Psoas muscle (tissue), 8 donors: ENCODE measurements around the gene ASNS. TPM values are rescaled to one million over a fixed set of nuclear protein-coding genes. Genes with fewer than 3 reads are reported as not detected.

Source experiments
- ATAC-seq, 4 donors: fragments of 200-7000 bp; cut with Tn5 transposase; one replicate each; pipeline ENCODE4 v1.9.1; 2020; ENCODE audit warnings: moderate library complexity in 3 of 4, mild to moderate bottlenecking in 2 of 4
- DNase-seq, 2 donors: peaks; one replicate each; pipeline ENCODE4 v3.0.0-alpha.2; 2020
- H3K27ac ChIP-seq: fragments of 200-600 bp; one replicate; pipeline ENCODE4 v1.8.0; 2022
- H3K27me3 ChIP-seq, 3 donors: fragments of 200-600 bp in 1 of 3; one replicate each; pipeline versions ENCODE4 v1.6.1 to v1.8.0; 2013 to 2022; ENCODE audit warnings: low read length in 2 of 3, mild to moderate bottlenecking in 2 of 3, moderate library complexity in 1 of 3; ENCODE audit not compliant: insufficient read depth in 3 of 3
- H3K36me3 ChIP-seq, 2 donors: fragments of 200-600 bp in 1 of 2; one replicate each; pipeline versions ENCODE4 v1.6.1 to v1.8.0; 2013 to 2022; ENCODE audit warnings: low read depth in 1 of 2, mild to moderate bottlenecking in 1 of 2, moderate library complexity in 1 of 2; ENCODE audit not compliant: insufficient read depth in 1 of 2
- H3K4me1 ChIP-seq: fragments of 200-600 bp; one replicate; pipeline ENCODE4 v1.8.0; 2022
- H3K4me3 ChIP-seq: fragments of 200-600 bp; one replicate; pipeline ENCODE4 v1.8.0; 2022; ENCODE audit warnings: mild to moderate bottlenecking
- H3K9me3 ChIP-seq: fragments of 200-600 bp; one replicate; pipeline ENCODE4 v1.8.0; 2022
- WGBS, 3 donors: extraction: QIAGEN DNeasy Blood & Tissue Kit; methylation state at CpG; one replicate each; pipeline versions ENCODE4 v1.1.6 to v1.1.7; 2013; 5-methylcytosine and 5-hydroxymethylcytosine counted together
- intact Hi-C, 2 donors: fragments of 100-400 bp; cut with DNase I; formaldehyde crosslinking; loops; one replicate each; pipeline versions ENCODE4 v1.11.0 to v1.14.2; 2022
- polyA plus RNA-seq, 3 donors: library from polyadenylated mRNA; stranded (reverse); fragments of 200-250 nt; gene quantifications; one replicate each; pipeline ENCODE4 v1.2.3, GENCODE V29; 2013
- total RNA-seq, 4 donors: library from RNA; stranded (reverse); fragmentation: NEBNext Ultra II Directional in 2 of 4; extraction: Animal tissue kit (Norgen Biotek cat#: 25700) in 2 of 4; gene quantifications; one replicate each; pipeline versions ENCODE4 v1.2.1 to v1.2.4, GENCODE V29; 2021 to 2023
- TF ChIP-seq, protein P1 (sequence below): fragments of 200-600 bp; IDR thresholded peaks from one replicate; pipeline ENCODE4 v1.8.0; 2022; ENCODE audit warnings: antibody characterized with exemption
- donor health status: healthy with polysubstance abuse.
- donor health status: DM: no; HTN: no; CAD: no; lungs with moderate emphysema.
- donor health status: Bipolar disorder and iron deficiency.
- donor health status: healthy.
- donor health status: DM: yes; HTN: yes; CAD: no.
- donor health status: DM: no; HTN: no; CAD: no.
- donor health status: DM: no; HTN: no; CAD: no.
- donor health status: DM: yes; HTN: yes; CAD: no.

The ASNS gene
- total and polyA plus RNA-seq, 7 donors: 2.9 to 18.0 (median 6.8) TPM

DNA sequence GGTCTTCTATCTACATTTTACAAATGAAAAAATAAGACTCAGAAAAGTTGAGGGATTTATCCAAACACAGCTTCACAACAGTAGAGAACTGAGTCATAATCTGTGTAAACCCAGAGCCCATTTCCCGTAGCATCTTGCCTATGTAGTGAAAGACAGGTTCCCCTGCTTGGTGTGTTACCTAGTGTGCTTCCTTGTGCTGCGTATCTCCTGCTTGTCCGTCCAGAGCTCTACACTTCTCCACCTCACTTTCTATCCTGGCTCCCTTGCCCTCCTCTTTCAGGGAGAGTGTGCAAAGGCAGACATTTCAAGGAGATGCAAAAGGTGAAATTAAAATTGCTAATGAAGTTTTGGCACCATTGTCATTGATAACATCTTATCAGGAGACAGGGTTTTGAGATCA, 1.4 kb upstream of the ASNS start:
- ATAC-seq (no peak), DNase-seq (no peak)
- intact Hi-C loops: no loop called here
- Histone ChIP-seq H3K4me3 (no peak overlapping the region), H3K27me3 (no peaks in the 10 kb centered on the region), H3K4me1 (no peaks in the 10 kb centered on the region), H3K27ac (no peak overlapping the region), H3K36me3 (no peaks in the 10 kb centered on the region), H3K9me3 (no peaks in the 10 kb centered on the region)
- 85 to 89% (median 88%) methylated on average over 3 of the region's 3 CpGs for WGBS, 3 donors
- TF ChIP-seq, protein P1, sequence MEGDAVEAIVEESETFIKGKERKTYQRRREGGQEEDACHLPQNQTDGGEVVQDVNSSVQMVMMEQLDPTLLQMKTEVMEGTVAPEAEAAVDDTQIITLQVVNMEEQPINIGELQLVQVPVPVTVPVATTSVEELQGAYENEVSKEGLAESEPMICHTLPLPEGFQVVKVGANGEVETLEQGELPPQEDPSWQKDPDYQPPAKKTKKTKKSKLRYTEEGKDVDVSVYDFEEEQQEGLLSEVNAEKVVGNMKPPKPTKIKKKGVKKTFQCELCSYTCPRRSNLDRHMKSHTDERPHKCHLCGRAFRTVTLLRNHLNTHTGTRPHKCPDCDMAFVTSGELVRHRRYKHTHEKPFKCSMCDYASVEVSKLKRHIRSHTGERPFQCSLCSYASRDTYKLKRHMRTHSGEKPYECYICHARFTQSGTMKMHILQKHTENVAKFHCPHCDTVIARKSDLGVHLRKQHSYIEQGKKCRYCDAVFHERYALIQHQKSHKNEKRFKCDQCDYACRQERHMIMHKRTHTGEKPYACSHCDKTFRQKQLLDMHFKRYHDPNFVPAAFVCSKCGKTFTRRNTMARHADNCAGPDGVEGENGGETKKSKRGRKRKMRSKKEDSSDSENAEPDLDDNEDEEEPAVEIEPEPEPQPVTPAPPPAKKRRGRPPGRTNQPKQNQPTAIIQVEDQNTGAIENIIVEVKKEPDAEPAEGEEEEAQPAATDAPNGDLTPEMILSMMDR: no peak

DNA sequence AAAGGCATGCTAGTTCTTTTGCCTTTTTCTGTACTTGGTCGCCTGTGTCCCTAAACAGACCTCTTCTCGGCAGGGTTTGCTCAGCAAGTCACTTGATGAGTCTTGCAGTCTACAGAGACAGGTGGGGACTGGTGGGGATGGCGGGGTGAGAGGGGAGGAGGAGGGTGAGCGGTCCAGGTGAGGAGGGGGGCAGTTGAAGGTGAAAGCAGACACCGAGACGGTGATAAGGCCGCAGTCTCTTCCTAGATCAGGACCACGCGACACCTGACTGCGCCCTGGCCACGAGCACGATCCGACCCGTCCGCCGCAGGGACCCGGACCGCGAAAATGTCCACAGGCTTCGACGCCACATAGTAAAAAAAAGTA, 566 bp downstream of the ASNS start:
- TF ChIP-seq, protein P1: no peak
- H3K4me1 ChIP-seq: no peaks in the 10 kb centered on the region
- H3K4me3 ChIP-seq: peak overlapping the region; percentile 71
- H3K27me3 ChIP-seq: no peaks in the 10 kb centered on the region
- intact Hi-C loops: no loop called here
- DNase-seq: no peak
- no peak overlapping the region for H3K27ac ChIP-seq
- H3K9me3 ChIP-seq: no peaks in the 10 kb centered on the region
- no peaks in the 10 kb centered on the region for H3K36me3 ChIP-seq
- peak in 2 of 4 donors; percentile 14 to 28 for ATAC-seq
- WGBS, 3 donors: 7 to 9% (median 8%) methylated on average over 21 of the region's 21 CpGs

DNA sequence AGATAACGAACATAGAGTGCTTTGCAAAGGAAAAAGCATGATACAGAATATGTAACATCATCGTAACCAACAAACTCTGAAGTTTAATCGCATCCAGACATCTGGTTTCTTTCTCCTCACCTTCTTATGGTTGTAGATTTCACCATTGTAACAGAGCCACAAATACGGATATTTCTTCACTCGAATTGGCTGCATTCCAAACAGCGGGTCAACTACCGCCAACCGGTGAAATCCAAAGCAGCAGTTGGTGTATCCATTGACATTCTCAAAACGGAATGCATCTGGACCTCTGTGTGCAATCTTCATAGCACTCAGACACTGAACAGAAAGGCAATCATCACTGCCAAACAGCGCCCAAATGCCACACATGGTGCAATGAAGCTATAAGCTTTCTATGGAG, 3.4 kb downstream of the ASNS start:
- ATAC-seq: no peak
- no peaks in the 10 kb centered on the region for H3K4me1 ChIP-seq
- H3K9me3 ChIP-seq: no peaks in the 10 kb centered on the region
- 63 to 68% (median 65%) methylated on average over 10 of the region's 10 CpGs for WGBS, 3 donors
- TF ChIP-seq, protein P1: no peak
- no peaks in the 10 kb centered on the region for H3K36me3 ChIP-seq
- no peak overlapping the region for H3K27ac ChIP-seq
- H3K4me3 ChIP-seq: no peak overlapping the region
- intact Hi-C loops: no loop called here
- no peaks in the 10 kb centered on the region for H3K27me3 ChIP-seq
- no peak for DNase-seq

DNA sequence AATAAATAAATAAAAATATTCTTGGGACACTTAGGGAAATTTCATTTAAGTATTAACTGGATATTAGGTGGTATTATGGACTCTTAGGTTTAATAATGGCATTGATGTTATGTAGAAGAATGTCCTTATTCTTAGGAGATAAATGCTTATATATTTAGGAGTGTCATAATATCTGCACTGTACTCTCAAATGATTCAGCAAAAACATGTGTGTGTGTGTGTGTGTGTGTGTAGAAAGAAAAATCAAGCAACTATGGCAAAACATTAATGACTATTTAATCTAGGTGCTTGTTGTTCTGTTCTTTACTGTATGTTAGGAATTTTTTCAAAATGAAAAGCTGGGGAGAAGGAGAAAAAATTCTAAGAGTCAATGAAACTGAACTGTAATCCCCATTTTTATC, 3.9 kb downstream of the ASNS start:
- ATAC-seq (no peak), DNase-seq (no peak)
- no peak overlapping the region for H3K4me3 ChIP-seq
- intact Hi-C loops: no loop called here
- H3K27me3 ChIP-seq: no peaks in the 10 kb centered on the region
- no peak overlapping the region for H3K27ac ChIP-seq
- TF ChIP-seq, protein P1: no peak
- H3K9me3 ChIP-seq: no peaks in the 10 kb centered on the region
- H3K36me3 ChIP-seq: no peaks in the 10 kb centered on the region
- H3K4me1 ChIP-seq: no peaks in the 10 kb centered on the region

DNA sequence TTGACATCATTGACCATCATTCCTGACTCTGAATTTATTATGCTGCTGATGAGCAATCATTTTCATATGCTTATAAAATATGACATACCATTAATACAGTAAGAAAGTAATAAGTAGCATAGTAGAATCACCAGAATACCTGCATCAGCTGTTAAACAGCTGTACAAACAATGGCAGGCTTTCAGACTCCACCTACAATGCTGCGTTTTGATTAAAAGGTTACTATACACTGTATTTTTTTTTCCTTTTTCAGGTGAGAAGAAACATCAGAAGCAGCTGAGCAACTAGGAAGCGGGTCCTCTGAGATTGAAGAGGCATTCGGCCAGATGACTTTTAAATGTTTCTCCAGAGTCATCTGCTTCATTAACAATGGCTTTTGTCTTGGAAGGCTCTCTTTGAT, 7.1 kb downstream of the ASNS start:
- Histone ChIP-seq H3K27me3 (no peaks in the 10 kb centered on the region), H3K36me3 (no peaks in the 10 kb centered on the region), H3K27ac (no peak overlapping the region), H3K9me3 (no peaks in the 10 kb centered on the region), H3K4me3 (no peak overlapping the region), H3K4me1 (no peaks in the 10 kb centered on the region)
- TF ChIP-seq, protein P1: no peak
- DNase-seq: no peak
- ATAC-seq: no peak
- 73 to 84% (median 83%) methylated on average over 3 of the region's 3 CpGs for WGBS, 3 donors
- intact Hi-C loops: no loop called here
